MM.1S (cell line): Measurements from ENCODE around the gene PLEKHH2.

ENCODE experiments used
- CTCF ChIP-seq: fragments of 300-600 bp; sonication (generic); IDR thresholded peaks from 2 replicates; pipeline ENCODE4 v1.5.1; 2016; ENCODE audit warnings: antibody characterized with exemption, low read length, mixed read lengths
- EZH2 ChIP-seq: fragments of 300-600 bp; sonication (generic); optimal IDR thresholded peaks from 2 replicates; pipeline ENCODE3; 2017; ENCODE audit warnings: low read depth, mild to moderate bottlenecking, antibody characterized with exemption, low read length, mixed read lengths
- EZH2phosphoT487 ChIP-seq: fragments of 300-600 bp; sonication (generic); IDR thresholded peaks from 2 replicates; pipeline ENCODE4 v1.6.1; 2018; ENCODE audit warnings: antibody characterized with exemption, low read length

GRCh38 chr2:43610361-43610760 lies 26.7 kb upstream of the PLEKHH2 start:
- TF ChIP-seq EZH2 (no peak), CTCF (no peak), EZH2phosphoT487 (no peak)
